Gastroesophageal sphincter (tissue), 4 donors: ENCODE measurements around the gene CA9. TPM values are rescaled to one million over a fixed set of nuclear protein-coding genes. Genes with fewer than 3 reads are reported as not detected.

Experiments used
- ATAC-seq: fragments of 150-250 bp; one replicate; pipeline ENCODE4 v1.9.1; 2016; ENCODE audit warnings: mild to moderate bottlenecking, moderate library complexity
- H3K27ac ChIP-seq, 4 donors: fragments of 200-600 bp; sonication (generic) in 3 of 4; 1 replicate in 3 of 4; 2 replicates in 1 of 4; pipeline ENCODE4 v1.5.1; 2016 to 2019
- H3K27me3 ChIP-seq: fragments of 200-600 bp; sonication (generic); one replicate; pipeline ENCODE4 v1.5.1; 2019
- H3K36me3 ChIP-seq, 2 donors: fragments of 200-600 bp; sonication (generic); one replicate each; pipeline ENCODE4 v1.5.1; 2019; ENCODE audit warnings: control low read depth in 1 of 2
- H3K4me1 ChIP-seq, 3 donors: fragments of 200-600 bp; sonication (generic); 1 replicate in 2 of 3; 2 replicates in 1 of 3; pipeline ENCODE4 v1.5.1; 2016 to 2019; ENCODE audit warnings: control low read depth in 2 of 3
- H3K4me3 ChIP-seq, 2 donors: fragments of 200-600 bp; sonication (generic); one replicate each; pipeline ENCODE4 v1.5.1; 2019; ENCODE audit warnings: mild to moderate bottlenecking in 1 of 2, moderate library complexity in 1 of 2
- H3K9me3 ChIP-seq, 3 donors: fragments of 200-600 bp; sonication (generic); one replicate each; pipeline ENCODE4 v1.5.1; 2017 to 2019; ENCODE audit warnings: control low read depth in 2 of 3
- EP300 ChIP-seq: sonication (generic); formaldehyde crosslinking; IDR thresholded peaks from one replicate; pipeline ENCODE4 v1.6.1; 2017; ENCODE audit warnings: antibody characterized with exemption, mild to moderate bottlenecking
- POLR2A ChIP-seq, 2 donors: fragments of 450-650 bp; IDR thresholded peaks; one replicate each; pipeline ENCODE4 v1.6.1; 2017; ENCODE audit warnings: antibody characterized with exemption in 2 of 2, mild to moderate bottlenecking in 2 of 2, moderate library complexity in 1 of 2
- POLR2AphosphoS5 ChIP-seq: sonication (generic); formaldehyde crosslinking; IDR thresholded peaks from one replicate; pipeline ENCODE4 v1.6.1; 2017; ENCODE audit warnings: antibody characterized with exemption
- WGBS, 2 donors: methylation state at CpG; one replicate each; pipeline ENCODE4 v1.1.5; 2018; ENCODE audit warnings: low coverage in 1 of 2; 5-methylcytosine and 5-hydroxymethylcytosine counted together
- total RNA-seq, 4 donors: library from RNA; depleted of rRNA; stranded (reverse); fragments of >200 nt; gene quantifications; one replicate each; pipeline ENCODE4 v1.1.0, GENCODE V29; 2016
- TF ChIP-seq, protein P1 (sequence below), 4 experiments: fragments of 200-600 bp in 2 of 4; fragments of 450-650 bp in 2 of 4; sonication (generic) in 1 of 4; IDR thresholded peaks; one replicate each; pipeline ENCODE4 v1.5.1; 2017 to 2019; ENCODE audit warnings: antibody characterized with exemption in 4 of 4, mild to moderate bottlenecking in 2 of 4, moderate library complexity in 2 of 4

The CA9 gene
- total RNA-seq, 4 donors from 2014 or later = 3.9 TPM; not detected in 3

- peak; percentile 78 for ATAC-seq
- H3K27me3 ChIP-seq = no peaks in the 10 kb centered on the region
- no peaks in the 10 kb centered on the region for H3K9me3 ChIP-seq
- peaks cover 0 to 11% of the 10 kb centered on the region in 2 donors for H3K36me3 ChIP-seq
- peaks cover 0 to 66% (median 17%) of the 10 kb centered on the region in 3 donors for H3K4me1 ChIP-seq
- no CpG with 5 or more reads among the region's 58 CpGs for WGBS, 2 donors
- peak within 1 kb of the TSS; percentile 16 to 60 for H3K4me3 ChIP-seq
- peak within 1 kb of the TSS; percentile 94 to 100 (median 100) for H3K27ac ChIP-seq
- TF ChIP-seq, protein P1, sequence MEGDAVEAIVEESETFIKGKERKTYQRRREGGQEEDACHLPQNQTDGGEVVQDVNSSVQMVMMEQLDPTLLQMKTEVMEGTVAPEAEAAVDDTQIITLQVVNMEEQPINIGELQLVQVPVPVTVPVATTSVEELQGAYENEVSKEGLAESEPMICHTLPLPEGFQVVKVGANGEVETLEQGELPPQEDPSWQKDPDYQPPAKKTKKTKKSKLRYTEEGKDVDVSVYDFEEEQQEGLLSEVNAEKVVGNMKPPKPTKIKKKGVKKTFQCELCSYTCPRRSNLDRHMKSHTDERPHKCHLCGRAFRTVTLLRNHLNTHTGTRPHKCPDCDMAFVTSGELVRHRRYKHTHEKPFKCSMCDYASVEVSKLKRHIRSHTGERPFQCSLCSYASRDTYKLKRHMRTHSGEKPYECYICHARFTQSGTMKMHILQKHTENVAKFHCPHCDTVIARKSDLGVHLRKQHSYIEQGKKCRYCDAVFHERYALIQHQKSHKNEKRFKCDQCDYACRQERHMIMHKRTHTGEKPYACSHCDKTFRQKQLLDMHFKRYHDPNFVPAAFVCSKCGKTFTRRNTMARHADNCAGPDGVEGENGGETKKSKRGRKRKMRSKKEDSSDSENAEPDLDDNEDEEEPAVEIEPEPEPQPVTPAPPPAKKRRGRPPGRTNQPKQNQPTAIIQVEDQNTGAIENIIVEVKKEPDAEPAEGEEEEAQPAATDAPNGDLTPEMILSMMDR (IDR thresholded peaks at IDR 0.05) = peak in 3 of 4 experiments; percentile 16 to 37 (median 27)
- TF ChIP-seq EP300 (no peak), POLR2AphosphoS5 (peak; percentile 64), POLR2A (IDR thresholded peaks at IDR 0.05) (peak in 1 of 2 donors; percentile 27)
These were observed 8.9 kb upstream of the CA9 start, which contains the start of gene ARHGEF39 for GRCh38 chr9:35664531-35665470. TSS of gene ARHGEF39 (minus strand) at chr9:35665195. CDS start at chr9:35665169, 26 bp downstream.

- H3K27ac ChIP-seq = peak overlapping the region in 3 of 4 donors; percentile 99 to 100 (median 100)
- H3K4me1 ChIP-seq = peaks cover 0 to 60% (median 17%) of the 10 kb centered on the region in 3 donors
- TF ChIP-seq POLR2AphosphoS5 (no peak), POLR2A (IDR thresholded peaks at IDR 0.05) (no peak), EP300 (no peak)
- TF ChIP-seq, protein P1 (IDR thresholded peaks at IDR 0.05) = no peak
- no peaks in the 10 kb centered on the region for H3K9me3 ChIP-seq
- H3K36me3 ChIP-seq = peaks cover 0 to 6% of the 10 kb centered on the region in 2 donors
- no peaks in the 10 kb centered on the region for H3K27me3 ChIP-seq
- no peak for ATAC-seq
- peak overlapping the region; percentile 16 to 60 for H3K4me3 ChIP-seq
- WGBS, 2 donors = 29 to 31% methylated on average over 3 to 5 of the region's 5 CpGs
These were observed 8.3 kb upstream of the CA9 start for GRCh38 chr9:35665471-35665818.

GRCh38 chr9:35666045-35666444 lies 7.7 kb upstream of the CA9 start:
- WGBS, 2 donors = 11 to 79% methylated on average over 1 of the region's 1 CpG
- TF ChIP-seq POLR2AphosphoS5 (no peak), EP300 (no peak), POLR2A (IDR thresholded peaks at IDR 0.05) (no peak)
- TF ChIP-seq, protein P1 (IDR thresholded peaks at IDR 0.05) = no peak
- Histone ChIP-seq H3K4me3 (no peak overlapping the region), H3K27me3 (no peaks in the 10 kb centered on the region), H3K9me3 (no peaks in the 10 kb centered on the region), H3K36me3 (peaks cover 0 to under 1% of the 10 kb centered on the region in 2 donors), H3K27ac (peak overlapping the region in 3 of 4 donors; percentile 22 to 100 (median 100)), H3K4me1 (peaks cover 0 to 54% (median 17%) of the 10 kb centered on the region in 3 donors)
- no peak for ATAC-seq

DNA sequence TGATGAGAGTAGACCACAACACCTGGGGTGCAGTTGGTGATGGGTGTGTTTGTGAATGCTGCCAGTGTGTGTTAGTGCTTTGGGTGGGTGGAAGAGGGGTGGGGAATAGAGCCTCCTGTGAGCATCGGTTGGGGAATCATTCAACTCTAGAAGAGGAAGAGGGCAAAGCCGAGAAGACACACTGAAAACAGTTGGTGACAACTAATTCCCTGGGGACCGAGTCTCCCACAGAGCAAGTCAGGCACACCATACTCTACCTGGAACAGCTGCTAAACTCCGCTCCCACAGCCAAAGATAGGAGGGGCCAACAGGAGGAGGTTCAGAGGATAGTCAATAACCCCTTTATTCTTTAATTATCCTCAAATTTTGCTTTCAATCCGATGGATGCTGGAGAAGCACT lies 7.2 kb upstream of the CA9 start:
- Histone ChIP-seq H3K4me3 (no peak overlapping the region), H3K9me3 (no peaks in the 10 kb centered on the region), H3K27ac (peak overlapping the region in 2 of 4 donors; percentile 22 to 100), H3K36me3 (no peaks in the 10 kb centered on the region), H3K4me1 (peaks cover 0 to 48% (median 15%) of the 10 kb centered on the region in 3 donors), H3K27me3 (no peaks in the 10 kb centered on the region)
- WGBS, 2 donors = 90 to 92% methylated on average over 4 to 5 of the region's 5 CpGs
- no peak for ATAC-seq
- TF ChIP-seq POLR2AphosphoS5 (no peak), EP300 (no peak), POLR2A (IDR thresholded peaks at IDR 0.05) (no peak)
- TF ChIP-seq, protein P1 (IDR thresholded peaks at IDR 0.05) = no peak
